ENCODE data around the gene C1orf115. TPM values are rescaled to one million over a fixed set of nuclear protein-coding genes. Genes with fewer than 3 reads are reported as not detected.
"Not testable (repeated sequence)": the region's sequence is repeated elsewhere in the genome, so short reads cannot be mapped to it uniquely, and the experiment has no call there.

The C1orf115 gene
- total and polyA plus RNA-seq, 2 donors, result 3.5 to 5.2 TPM

DNA sequence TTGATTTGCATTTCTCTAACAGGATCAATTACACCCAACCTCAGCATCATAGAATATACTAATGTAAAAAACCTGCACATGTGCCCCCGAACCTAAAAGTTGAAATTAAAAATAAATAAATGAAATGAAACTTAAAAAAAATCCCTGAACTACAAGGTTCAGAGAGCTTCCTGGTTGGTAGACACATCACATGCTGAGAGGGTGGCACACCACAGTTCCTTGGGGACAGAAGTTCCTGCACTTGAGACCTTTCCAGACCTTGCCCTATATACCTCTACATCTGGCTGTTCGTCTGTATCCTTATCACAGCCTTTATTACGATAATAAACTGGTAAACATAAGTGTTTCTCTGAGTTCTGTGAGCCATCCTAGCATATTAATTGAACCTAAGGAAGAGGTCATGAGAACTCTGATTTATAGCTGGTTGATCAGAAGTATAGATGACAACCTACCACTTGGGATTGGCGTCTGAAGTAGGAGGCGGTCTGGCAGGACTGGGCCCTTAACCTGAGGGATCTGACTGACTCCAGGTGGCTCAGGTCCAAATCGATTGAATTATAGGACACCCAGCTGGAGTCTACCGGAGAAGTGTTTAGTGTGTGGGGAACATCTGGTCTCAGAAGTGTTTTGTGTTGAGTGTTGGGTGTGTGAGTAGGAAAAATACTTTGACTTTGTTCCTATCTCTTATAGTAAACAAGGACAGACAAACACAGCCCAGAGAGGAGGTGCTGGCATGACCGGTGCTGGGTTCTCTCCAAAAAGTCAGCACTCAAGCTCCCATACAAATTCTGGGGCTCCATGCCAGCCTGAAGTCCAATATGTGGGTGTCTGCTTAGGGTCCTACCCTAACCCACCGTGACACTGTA is 19.0 kb downstream of the C1orf115 start:
- Histone ChIP-seq H3K4me3 (ENCODE audit: low read length in 2 of 2) (no peak overlapping the region), H3K27ac (ENCODE audit: low read depth in 1 of 2, low read length in 1 of 2) (no peak overlapping the region), H3K9me3 (ENCODE audit: control insufficient read depth in 2 of 2, insufficient read depth in 1 of 2, low read length in 1 of 2) (no peaks in the 10 kb centered on the region), H3K4me1 (ENCODE audit: control insufficient read depth in 2 of 2, insufficient read depth in 2 of 2, low read length in 2 of 2) (no peaks in the 10 kb centered on the region), H3K36me3 (ENCODE audit: control insufficient read depth in 2 of 2, insufficient read depth in 2 of 2, low read length in 1 of 2) (no peaks in the 10 kb centered on the region), H3K27me3 (ENCODE audit: control insufficient read depth in 2 of 2, insufficient read depth in 1 of 2, low read length in 1 of 2) (no peaks in the 10 kb centered on the region)
- 83% methylated on average over 9 of the region's 9 CpGs for WGBS
- no peak for DNase-seq (ENCODE audit: low read depth in 6 of 9, low spot score in 9 of 9)

DNA sequence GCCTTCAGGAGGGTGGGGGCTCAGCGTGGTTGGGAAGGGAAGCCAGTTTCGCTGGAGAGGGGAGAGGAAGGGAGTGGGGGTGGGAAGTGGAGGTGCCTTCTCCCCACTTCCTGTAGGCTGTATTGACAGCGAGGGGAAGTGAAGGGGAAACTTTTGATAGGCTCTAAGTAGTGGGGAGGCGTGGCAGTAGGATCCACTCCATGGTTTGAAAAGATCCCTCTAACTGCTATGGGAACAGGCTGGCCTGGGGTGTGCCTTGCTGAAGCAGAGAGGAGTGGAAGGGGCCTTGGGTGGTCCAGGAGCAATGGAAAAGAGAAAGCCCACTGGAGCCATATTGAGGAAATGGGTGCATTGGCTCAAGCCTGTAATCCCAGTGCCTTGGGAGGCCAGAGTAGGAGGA is 20.2 kb downstream of the C1orf115 start:
- H3K9me3 ChIP-seq (ENCODE audit: control insufficient read depth in 2 of 2, insufficient read depth in 1 of 2, low read length in 1 of 2), result no peaks in the 10 kb centered on the region
- 67% methylated on average over 4 of the region's 4 CpGs for WGBS
- H3K36me3 ChIP-seq (ENCODE audit: control insufficient read depth in 2 of 2, insufficient read depth in 2 of 2, low read length in 1 of 2), result no peaks in the 10 kb centered on the region
- H3K4me1 ChIP-seq (ENCODE audit: control insufficient read depth in 2 of 2, insufficient read depth in 2 of 2, low read length in 2 of 2), result no peaks in the 10 kb centered on the region
- no peak overlapping the region for H3K27ac ChIP-seq (ENCODE audit: low read depth in 1 of 2, low read length in 1 of 2)
- H3K27me3 ChIP-seq (ENCODE audit: control insufficient read depth in 2 of 2, insufficient read depth in 1 of 2, low read length in 1 of 2), result no peaks in the 10 kb centered on the region
- no peak for DNase-seq (ENCODE audit: low read depth in 6 of 9, low spot score in 9 of 9)
- H3K4me3 ChIP-seq (ENCODE audit: low read length in 2 of 2), result no peak overlapping the region

DNA sequence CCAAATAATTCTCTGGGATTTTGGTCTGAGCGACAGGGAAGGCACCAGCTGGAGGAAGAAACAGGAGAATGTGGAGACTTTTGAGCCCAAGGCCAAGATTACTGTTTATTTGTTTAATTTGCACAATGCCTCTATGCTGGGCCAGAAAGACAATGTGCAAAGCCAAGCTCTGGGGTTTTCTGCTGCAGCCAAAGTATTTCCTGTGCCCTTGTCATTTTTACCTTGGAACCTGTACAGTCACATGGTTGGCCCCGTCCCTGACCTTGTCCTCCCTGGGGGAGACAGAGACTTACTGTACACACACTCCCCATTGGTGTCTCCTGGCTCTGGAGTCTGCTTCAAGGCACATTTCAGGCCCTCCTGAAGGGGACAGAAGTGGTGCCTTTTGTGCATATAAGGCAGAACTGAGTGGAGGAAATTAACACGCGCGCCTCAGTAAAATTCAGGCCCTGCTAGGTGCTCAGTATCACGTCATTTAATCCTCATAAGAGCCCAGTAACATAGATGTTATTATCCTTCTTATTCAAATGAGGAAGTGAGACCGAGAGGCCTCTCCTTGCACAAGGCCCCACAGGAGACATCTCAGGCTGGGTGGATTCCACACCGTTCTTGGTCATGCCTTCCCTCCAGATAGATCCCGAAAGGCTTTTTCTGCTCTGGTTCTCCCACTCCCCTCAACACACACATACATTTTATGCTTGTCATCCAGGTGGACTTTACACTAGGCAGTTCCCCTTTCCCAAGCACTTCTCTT is 21.1 kb downstream of the C1orf115 start:
- Histone ChIP-seq H3K36me3 (ENCODE audit: control insufficient read depth in 2 of 2, insufficient read depth in 2 of 2, low read length in 1 of 2) (no peaks in the 10 kb centered on the region), H3K4me1 (ENCODE audit: control insufficient read depth in 2 of 2, insufficient read depth in 2 of 2, low read length in 2 of 2) (no peaks in the 10 kb centered on the region), H3K9me3 (ENCODE audit: control insufficient read depth in 2 of 2, insufficient read depth in 1 of 2, low read length in 1 of 2) (no peaks in the 10 kb centered on the region), H3K27ac (ENCODE audit: low read depth in 1 of 2, low read length in 1 of 2) (no peak overlapping the region), H3K4me3 (ENCODE audit: low read length in 2 of 2) (no peak overlapping the region), H3K27me3 (ENCODE audit: control insufficient read depth in 2 of 2, insufficient read depth in 1 of 2, low read length in 1 of 2) (no peaks in the 10 kb centered on the region)
- WGBS, result 79% methylated on average over 9 of the region's 9 CpGs
- DNase-seq (ENCODE audit: low read depth in 6 of 9, low spot score in 9 of 9), result no peak

DNA sequence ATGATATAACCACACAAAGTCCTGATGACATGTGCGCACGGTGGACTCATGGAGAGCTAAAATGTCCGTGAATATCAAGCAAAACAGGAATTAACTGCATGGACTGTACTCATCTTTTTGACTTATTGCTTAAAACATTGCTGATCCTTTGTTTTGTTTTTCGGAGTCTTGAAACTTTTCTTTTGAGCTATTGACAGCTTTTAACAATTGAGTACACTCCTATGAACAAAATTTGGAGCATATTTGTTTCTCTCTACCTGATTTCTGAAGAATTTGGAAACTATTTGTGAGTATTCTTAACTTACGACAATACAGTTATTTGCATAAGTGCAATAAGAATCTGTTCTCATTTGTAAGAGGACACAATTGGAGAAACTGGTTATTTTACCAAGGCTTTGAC is 25.8 kb downstream of the C1orf115 start:
- WGBS, result 97% methylated on average over 5 of the region's 5 CpGs
- not testable (repeated sequence) for H3K4me3 ChIP-seq (ENCODE audit: low read length in 2 of 2); H3K27ac ChIP-seq (ENCODE audit: low read depth in 1 of 2, low read length in 1 of 2); H3K36me3 ChIP-seq (ENCODE audit: control insufficient read depth in 2 of 2, insufficient read depth in 2 of 2, low read length in 1 of 2); DNase-seq (ENCODE audit: low read depth in 6 of 9, low spot score in 9 of 9); H3K9me3 ChIP-seq (ENCODE audit: control insufficient read depth in 2 of 2, insufficient read depth in 1 of 2, low read length in 1 of 2); H3K27me3 ChIP-seq (ENCODE audit: control insufficient read depth in 2 of 2, insufficient read depth in 1 of 2, low read length in 1 of 2); H3K4me1 ChIP-seq (ENCODE audit: control insufficient read depth in 2 of 2, insufficient read depth in 2 of 2, low read length in 2 of 2)

DNA sequence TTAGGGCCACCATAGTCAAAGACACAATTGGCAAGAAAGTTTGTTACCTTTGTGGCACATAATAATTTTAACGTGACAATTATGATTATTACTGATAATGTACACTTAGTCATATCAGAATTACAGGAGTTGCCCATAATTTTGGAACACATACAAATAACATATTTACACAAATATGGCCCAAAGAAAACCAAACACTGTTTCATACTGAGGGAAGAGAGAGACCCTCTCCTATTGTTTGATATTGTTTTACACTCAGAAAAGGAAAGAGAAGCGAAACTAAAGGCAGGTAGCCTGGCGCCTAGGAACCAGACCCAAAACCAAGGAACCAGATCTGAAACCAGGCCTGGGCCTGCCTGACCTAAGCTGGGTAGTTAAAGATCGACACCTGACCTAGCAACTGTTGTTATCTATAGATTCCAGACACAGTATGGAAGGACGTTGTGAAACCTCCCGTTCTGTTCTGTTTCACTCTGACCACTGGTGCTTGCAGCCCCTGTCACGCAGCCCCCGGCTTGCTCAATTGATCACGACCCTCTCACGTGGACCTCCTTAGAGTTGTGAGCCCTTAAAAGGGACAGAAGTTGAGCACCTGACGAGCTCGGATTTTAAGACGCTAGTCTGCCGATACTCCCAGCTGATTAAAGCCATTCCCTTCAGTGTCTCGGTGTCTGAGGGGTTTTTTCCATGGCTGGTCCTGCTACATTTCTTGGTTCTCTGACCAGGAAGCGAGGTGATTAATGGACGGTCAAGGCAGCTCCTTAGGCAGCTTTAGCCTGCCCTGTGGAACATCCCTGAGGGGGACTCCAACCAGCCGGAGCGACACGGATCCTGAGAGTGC is 27.9 kb downstream of the C1orf115 start:
- H3K4me3 ChIP-seq (ENCODE audit: low read length in 2 of 2), result no peak overlapping the region
- H3K27ac ChIP-seq (ENCODE audit: low read depth in 1 of 2, low read length in 1 of 2), result no peak overlapping the region
- no peaks in the 10 kb centered on the region for H3K27me3 ChIP-seq (ENCODE audit: control insufficient read depth in 2 of 2, insufficient read depth in 1 of 2, low read length in 1 of 2)
- DNase-seq (ENCODE audit: low read depth in 6 of 9, low spot score in 9 of 9), result no peak
- H3K9me3 ChIP-seq (ENCODE audit: control insufficient read depth in 2 of 2, insufficient read depth in 1 of 2, low read length in 1 of 2), result no peaks in the 10 kb centered on the region
- 94% methylated on average over 20 of the region's 20 CpGs for WGBS
- no peaks in the 10 kb centered on the region for H3K36me3 ChIP-seq (ENCODE audit: control insufficient read depth in 2 of 2, insufficient read depth in 2 of 2, low read length in 1 of 2)
- no peaks in the 10 kb centered on the region for H3K4me1 ChIP-seq (ENCODE audit: control insufficient read depth in 2 of 2, insufficient read depth in 2 of 2, low read length in 2 of 2)

DNA sequence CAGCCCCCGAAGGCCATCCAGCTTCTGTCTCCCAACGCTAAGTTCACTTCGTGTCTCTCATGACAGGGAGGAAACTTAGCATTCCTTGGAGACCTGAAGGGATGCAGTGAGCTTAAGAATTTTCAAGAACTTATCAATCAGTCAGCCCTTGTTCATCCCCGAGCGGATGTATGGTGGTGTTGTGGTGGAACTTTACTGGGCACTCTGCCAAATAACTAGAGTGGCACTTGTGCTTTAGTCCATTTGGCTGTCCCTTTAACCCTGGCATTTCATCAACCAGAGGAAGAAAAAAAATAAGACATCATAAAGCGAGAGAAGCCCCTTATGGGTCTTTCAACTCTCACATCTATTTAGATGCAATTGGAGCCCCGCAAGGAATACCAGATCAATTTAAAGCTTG is 31.1 kb downstream of the C1orf115 start:
- not testable (repeated sequence) for H3K9me3 ChIP-seq (ENCODE audit: control insufficient read depth in 2 of 2, insufficient read depth in 1 of 2, low read length in 1 of 2); H3K4me1 ChIP-seq (ENCODE audit: control insufficient read depth in 2 of 2, insufficient read depth in 2 of 2, low read length in 2 of 2); H3K4me3 ChIP-seq (ENCODE audit: low read length in 2 of 2); H3K36me3 ChIP-seq (ENCODE audit: control insufficient read depth in 2 of 2, insufficient read depth in 2 of 2, low read length in 1 of 2); H3K27me3 ChIP-seq (ENCODE audit: control insufficient read depth in 2 of 2, insufficient read depth in 1 of 2, low read length in 1 of 2); DNase-seq (ENCODE audit: low read depth in 6 of 9, low spot score in 9 of 9); H3K27ac ChIP-seq (ENCODE audit: low read depth in 1 of 2, low read length in 1 of 2)
- 61% methylated on average over 7 of the region's 7 CpGs for WGBS

DNA sequence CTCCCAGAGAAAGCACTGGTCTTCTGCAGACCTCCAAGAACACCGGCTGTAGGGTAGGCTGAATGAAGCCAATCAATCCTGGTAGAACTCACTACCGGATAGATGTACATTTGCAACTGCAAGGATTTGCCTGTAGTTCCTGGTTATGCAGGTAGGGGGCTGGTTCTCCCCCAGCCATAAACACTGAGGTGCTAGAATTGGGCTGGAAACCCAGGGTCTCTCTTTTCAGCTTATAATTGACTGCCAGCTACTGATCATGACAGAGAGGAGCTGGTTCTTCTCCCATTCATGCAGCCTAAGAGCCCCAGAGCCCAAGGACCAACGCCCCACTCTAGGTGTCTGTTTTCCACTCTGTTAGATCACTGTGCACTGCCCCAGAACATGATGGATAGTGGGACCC is 36.5 kb downstream of the C1orf115 start:
- Histone ChIP-seq H3K4me1 (ENCODE audit: control insufficient read depth in 2 of 2, insufficient read depth in 2 of 2, low read length in 2 of 2) (no peaks in the 10 kb centered on the region), H3K4me3 (ENCODE audit: low read length in 2 of 2) (no peak overlapping the region), H3K27me3 (ENCODE audit: control insufficient read depth in 2 of 2, insufficient read depth in 1 of 2, low read length in 1 of 2) (no peaks in the 10 kb centered on the region), H3K9me3 (ENCODE audit: control insufficient read depth in 2 of 2, insufficient read depth in 1 of 2, low read length in 1 of 2) (no peaks in the 10 kb centered on the region), H3K27ac (ENCODE audit: low read depth in 1 of 2, low read length in 1 of 2) (no peak overlapping the region), H3K36me3 (ENCODE audit: control insufficient read depth in 2 of 2, insufficient read depth in 2 of 2, low read length in 1 of 2) (no peaks in the 10 kb centered on the region)
- DNase-seq (ENCODE audit: low read depth in 6 of 9, low spot score in 9 of 9), result no peak
- 94% methylated on average over 3 of the region's 3 CpGs for WGBS

DNA sequence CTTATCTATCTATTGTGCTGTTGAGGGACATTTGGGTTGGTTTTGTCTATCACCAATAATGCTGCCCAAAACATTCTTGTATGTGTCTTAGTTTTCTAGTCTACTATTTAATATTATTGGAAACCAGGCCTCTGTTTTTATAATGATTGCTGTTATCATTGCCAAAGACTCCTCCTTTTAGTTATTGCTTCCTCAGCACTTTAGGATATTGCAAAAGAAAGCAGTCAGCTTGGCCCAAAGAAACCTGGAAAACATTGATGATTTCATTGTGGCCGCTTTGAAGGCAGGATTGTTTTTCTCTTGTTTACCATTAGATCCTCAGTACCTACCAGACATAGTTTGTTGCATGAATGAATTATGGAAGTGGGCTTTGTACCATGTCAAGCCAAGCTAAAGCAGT is 37.4 kb downstream of the C1orf115 start:
- no peak for DNase-seq (ENCODE audit: low read depth in 6 of 9, low spot score in 9 of 9)
- Histone ChIP-seq H3K27me3 (ENCODE audit: control insufficient read depth in 2 of 2, insufficient read depth in 1 of 2, low read length in 1 of 2) (no peaks in the 10 kb centered on the region), H3K4me3 (ENCODE audit: low read length in 2 of 2) (no peak overlapping the region), H3K27ac (ENCODE audit: low read depth in 1 of 2, low read length in 1 of 2) (no peak overlapping the region), H3K9me3 (ENCODE audit: control insufficient read depth in 2 of 2, insufficient read depth in 1 of 2, low read length in 1 of 2) (no peaks in the 10 kb centered on the region), H3K4me1 (ENCODE audit: control insufficient read depth in 2 of 2, insufficient read depth in 2 of 2, low read length in 2 of 2) (peaks cover 0 to under 1% of the 10 kb centered on the region in 2 donors), H3K36me3 (ENCODE audit: control insufficient read depth in 2 of 2, insufficient read depth in 2 of 2, low read length in 1 of 2) (no peaks in the 10 kb centered on the region)
- WGBS, result 96% methylated on average over 1 of the region's 1 CpG

DNA sequence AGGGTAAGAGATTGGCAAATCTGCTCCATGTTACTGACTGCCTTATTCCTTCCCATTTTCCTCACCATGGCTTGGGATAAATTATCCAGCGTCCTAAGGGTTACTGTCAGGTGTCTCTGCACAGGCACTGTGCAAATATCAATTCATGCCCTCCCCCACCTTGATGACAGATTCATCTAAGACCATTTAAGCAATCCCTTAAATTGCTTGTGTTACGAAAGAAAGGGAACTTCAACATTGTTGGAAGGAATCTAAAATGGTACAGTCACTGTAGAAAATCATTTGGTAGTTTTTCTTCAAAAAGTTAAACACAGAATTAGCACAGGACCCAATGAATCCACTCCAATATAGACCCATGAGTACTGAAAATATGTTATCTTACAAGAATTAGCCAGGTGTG is 40.3 kb downstream of the C1orf115 start:
- H3K36me3 ChIP-seq (ENCODE audit: control insufficient read depth in 2 of 2, insufficient read depth in 2 of 2, low read length in 1 of 2), result no peaks in the 10 kb centered on the region
- no peaks in the 10 kb centered on the region for H3K9me3 ChIP-seq (ENCODE audit: control insufficient read depth in 2 of 2, insufficient read depth in 1 of 2, low read length in 1 of 2)
- no peaks in the 10 kb centered on the region for H3K27me3 ChIP-seq (ENCODE audit: control insufficient read depth in 2 of 2, insufficient read depth in 1 of 2, low read length in 1 of 2)
- peaks cover 0 to 5% of the 10 kb centered on the region in 2 donors for H3K4me1 ChIP-seq (ENCODE audit: control insufficient read depth in 2 of 2, insufficient read depth in 2 of 2, low read length in 2 of 2)
- H3K27ac ChIP-seq (ENCODE audit: low read depth in 1 of 2, low read length in 1 of 2), result no peak overlapping the region
- H3K4me3 ChIP-seq (ENCODE audit: low read length in 2 of 2), result no peak overlapping the region
- 86% methylated on average over 2 of the region's 2 CpGs for WGBS
- no peak for DNase-seq (ENCODE audit: low read depth in 6 of 9, low spot score in 9 of 9)

Data from thymus (tissue), 11 donors.